D721Med (cell line): ENCODE results near the gene RAPGEF3.

Experiments used
- DNase-seq: peaks from one replicate; pipeline ENCODE4 v3.0.0; 2011; ENCODE audit warnings: low spot score; ENCODE audit not compliant: insufficient read length
- FAIRE-seq: peaks from 2 replicates; lab custom pipeline; 2011; peaks lifted over from hg19 to GRCh38; lab: Jason Lieb, UNC
- TF ChIP-seq, protein P1 (sequence below): IDR thresholded peaks from 2 replicates; pipeline ENCODE4 v1.5.1; 2012; ENCODE audit warnings: mild to moderate bottlenecking, control low read depth; ENCODE audit not compliant: insufficient read depth; ENCODE audit errors: missing control alignments

The RAPGEF3 gene

DNA sequence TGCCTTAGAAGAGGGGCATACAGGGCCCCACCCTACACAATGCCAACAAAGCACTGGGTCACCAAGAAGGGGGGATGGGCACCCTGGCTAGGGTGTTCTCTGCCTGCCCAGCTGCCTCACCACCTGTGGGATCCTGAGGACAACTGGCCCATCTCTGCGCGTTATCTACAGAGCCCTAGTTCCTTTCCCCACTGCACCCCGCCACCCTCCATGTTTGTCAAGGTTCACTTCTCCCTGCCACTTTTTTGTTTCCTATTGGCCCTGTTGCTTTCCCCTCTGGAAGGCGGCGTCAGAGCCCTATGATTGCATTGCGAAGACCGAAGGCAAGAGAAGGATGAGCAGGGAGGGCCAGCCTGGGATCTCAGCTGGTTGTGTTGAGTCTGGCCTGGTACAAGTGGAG lies 16.0 kb upstream of the RAPGEF3 start:
- no peak for FAIRE-seq
- TF ChIP-seq, protein P1, sequence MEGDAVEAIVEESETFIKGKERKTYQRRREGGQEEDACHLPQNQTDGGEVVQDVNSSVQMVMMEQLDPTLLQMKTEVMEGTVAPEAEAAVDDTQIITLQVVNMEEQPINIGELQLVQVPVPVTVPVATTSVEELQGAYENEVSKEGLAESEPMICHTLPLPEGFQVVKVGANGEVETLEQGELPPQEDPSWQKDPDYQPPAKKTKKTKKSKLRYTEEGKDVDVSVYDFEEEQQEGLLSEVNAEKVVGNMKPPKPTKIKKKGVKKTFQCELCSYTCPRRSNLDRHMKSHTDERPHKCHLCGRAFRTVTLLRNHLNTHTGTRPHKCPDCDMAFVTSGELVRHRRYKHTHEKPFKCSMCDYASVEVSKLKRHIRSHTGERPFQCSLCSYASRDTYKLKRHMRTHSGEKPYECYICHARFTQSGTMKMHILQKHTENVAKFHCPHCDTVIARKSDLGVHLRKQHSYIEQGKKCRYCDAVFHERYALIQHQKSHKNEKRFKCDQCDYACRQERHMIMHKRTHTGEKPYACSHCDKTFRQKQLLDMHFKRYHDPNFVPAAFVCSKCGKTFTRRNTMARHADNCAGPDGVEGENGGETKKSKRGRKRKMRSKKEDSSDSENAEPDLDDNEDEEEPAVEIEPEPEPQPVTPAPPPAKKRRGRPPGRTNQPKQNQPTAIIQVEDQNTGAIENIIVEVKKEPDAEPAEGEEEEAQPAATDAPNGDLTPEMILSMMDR, result no peak
- no peak for DNase-seq

- FAIRE-seq (no peak), DNase-seq (no peak)
- TF ChIP-seq, protein P1, result no peak
Measured at GRCh38 chr12:47773858-47774580, 15.3 kb upstream of the RAPGEF3 start.

DNA sequence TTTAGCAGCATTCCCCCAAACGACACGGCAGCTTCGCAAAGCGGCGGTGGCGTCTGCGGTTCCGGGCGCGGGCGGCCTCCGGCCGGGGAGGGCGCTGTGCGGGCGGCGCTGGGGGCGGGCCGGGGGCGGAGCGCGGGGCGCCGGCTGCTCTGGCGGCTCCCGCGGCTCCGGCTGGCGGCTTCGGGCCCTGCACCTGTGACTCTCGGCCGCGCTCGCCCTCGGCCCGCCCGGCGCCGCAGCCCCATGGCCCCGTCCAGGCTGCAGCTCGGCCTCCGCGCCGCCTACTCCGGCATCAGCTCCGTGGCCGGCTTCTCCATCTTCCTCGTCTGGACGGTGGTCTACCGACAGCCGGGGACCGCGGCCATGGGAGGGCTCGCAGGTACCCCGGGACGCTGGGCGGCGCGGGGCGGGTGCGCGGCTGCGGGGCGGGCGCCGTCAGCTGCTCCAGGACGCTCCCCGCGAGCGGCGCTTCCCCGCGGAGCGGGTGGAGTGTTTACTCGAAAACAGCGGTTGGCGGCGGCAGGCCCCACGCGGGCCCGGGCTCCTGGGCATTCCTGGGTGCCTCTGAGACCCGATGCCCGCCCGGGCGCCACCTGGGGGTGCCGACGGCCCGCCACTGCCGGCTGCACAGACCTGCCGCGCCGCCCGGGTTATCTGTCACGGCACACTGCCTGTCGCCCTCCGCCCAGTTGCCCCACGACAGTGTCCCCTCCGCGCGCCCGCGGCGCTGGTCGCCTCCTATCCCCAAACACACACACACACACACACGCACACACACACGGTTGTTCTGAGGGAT lies 14.6 kb upstream of the RAPGEF3 start, which contains the start of gene SLC48A1:
Gene SLC48A1, plus strand, starts transcription at position 177 of the 796 bp plus-strand sequence. Its CDS starts 67 bp downstream, at position 244.
- FAIRE-seq (no peak), DNase-seq (peak; percentile 91)
- TF ChIP-seq, protein P1, result peak; percentile 32

GRCh38 chr12:47772738-47773061 lies 14.0 kb upstream of the RAPGEF3 start:
- TF ChIP-seq, protein P1, result no peak
- no peak for FAIRE-seq

DNA sequence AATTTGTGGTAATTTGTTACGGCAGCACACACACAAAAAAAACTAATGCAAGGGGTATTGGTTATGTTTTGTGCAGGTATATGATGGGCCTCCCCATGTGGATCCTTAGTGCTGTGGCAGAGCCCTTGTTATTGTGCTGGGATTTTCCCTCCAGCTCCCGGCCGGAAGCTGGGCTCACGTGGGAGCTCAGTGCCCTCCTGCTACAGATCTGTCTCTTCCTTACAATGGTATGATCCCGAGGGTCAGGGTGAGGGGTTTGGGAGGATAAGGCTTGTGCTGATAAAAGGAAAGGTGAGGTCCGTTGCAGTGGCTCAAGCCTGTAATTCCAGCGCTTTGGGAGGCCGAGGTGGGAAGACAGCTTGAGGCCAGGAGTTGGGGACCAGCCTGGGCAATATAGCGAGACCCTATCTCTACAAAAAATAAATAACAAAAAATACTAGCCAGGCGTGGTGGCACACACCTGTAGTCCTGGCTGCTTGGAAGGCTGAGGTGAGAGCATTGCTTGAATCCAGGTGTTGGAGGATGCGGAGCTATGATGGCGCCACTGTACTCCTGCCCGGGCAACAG lies 13.5 kb upstream of the RAPGEF3 start:
- DNase-seq (no peak), FAIRE-seq (no peak)
- TF ChIP-seq, protein P1, result no peak

More at GRCh38 chr12:47772738-47773061, 14.0 kb upstream of the RAPGEF3 start:
- no peak for DNase-seq

DNA sequence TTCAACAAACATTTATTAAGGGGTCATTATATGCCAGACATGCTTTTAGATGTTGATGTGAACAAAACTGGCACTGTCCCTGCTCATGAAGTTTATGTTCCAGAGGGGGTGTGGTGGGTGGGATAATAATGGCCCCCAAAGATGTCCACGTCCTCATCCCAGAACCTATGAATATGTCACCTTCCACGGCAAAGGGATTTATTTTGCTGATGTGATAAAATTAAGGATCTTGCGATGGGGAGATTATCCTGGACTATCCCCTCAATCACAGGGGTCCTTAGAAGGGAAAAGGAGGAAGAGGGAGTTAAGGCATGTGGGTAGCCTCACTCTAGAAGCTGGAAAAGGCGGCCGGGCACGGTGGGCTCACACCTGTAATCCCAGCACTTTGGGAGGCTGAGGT lies 12.6 kb upstream of the RAPGEF3 start:
- DNase-seq, result no peak
- no peak for FAIRE-seq
- TF ChIP-seq, protein P1, result no peak
